Measurements from ENCODE around the gene DMAP1. TPM values are rescaled to one million over a fixed set of nuclear protein-coding genes. Genes with fewer than 3 reads are reported as not detected.

DMAP1 gene
- total RNA-seq, 1 experiment from 2014 or later: 27.8 TPM

DNA sequence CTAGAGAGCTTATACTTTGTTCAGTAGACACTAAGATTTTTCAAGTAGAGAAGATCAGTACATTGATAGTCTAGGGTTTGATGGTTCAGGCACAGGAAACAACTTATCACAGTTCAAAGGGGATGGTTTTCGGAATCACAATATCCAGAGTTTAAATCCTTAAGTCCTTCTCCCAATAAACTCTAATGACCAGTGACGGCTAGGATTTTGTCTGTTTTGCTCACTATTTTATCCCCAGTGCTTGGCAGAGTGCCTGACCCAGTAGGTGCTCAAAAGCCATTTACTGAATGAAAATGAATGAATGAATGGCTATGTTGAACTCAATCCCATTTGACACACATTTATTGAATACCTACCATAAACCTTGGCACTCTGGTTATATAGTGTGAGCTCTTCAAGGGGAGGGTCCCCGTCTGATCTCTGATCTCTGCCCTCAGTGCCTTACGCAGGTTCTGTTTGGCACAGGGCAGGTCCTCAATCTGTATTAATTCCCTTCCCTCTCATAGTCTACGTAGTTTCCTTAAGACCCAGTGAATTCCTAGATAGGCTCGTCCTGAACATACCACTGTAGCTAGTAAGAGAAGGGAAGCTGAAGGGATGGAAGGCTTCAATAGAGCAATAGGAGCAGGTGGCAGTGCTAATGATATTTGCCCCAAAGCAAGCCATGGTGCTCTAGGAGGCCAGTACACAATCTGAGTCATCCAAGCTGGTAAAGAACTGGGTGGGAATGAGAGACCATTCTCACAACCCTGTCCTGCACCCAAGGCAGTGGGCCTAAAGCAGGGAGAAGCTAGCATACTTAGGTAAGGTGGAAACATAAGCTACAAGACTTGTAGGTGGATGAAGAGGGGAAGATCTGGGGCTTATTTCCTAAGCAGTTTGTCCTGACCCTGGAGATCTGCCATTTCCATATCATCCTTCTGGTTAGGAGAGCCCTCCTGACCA is 53.4 kb downstream of the DMAP1 start:
- ATAC-seq (no peak), DNase-seq (ENCODE audit: low read depth, low spot score) (no peak)
- H4K20me1 ChIP-seq (ENCODE audit: insufficient read depth): no peaks in the 10 kb centered on the region
- H3K27me3 ChIP-seq (ENCODE audit: insufficient read depth, low read length): no peaks in the 10 kb centered on the region
- RAD21 ChIA-PET (ENCODE audit: low non-redundant PET in 1 of 2, low total read pairs in 2 of 2, uncharacterized antibody in 2 of 2, unreplicated experiment in 2 of 2): no interaction called here
- CTCF ChIA-PET: no interaction called here
- TF ChIP-seq YY1 (IDR thresholded peaks at IDR 0.05; ENCODE audit: extremely low read depth, insufficient replicate concordance, low read depth, low read length): no peak
- TF ChIP-seq ZBTB33 (IDR thresholded peaks at IDR 0.05; ENCODE audit: extremely low read depth, insufficient replicate concordance, low read length): no peak
- no peak for TF ChIP-seq SIN3A (IDR thresholded peaks at IDR 0.05; ENCODE audit: low read depth)
- TF ChIP-seq ZFX (IDR thresholded peaks at IDR 0.05): no peak
- no peak for TF ChIP-seq ATF3 (IDR thresholded peaks at IDR 0.05)
- no peak for TF ChIP-seq CEBPB (IDR thresholded peaks at IDR 0.05; ENCODE audit: low read depth)
- no peak for TF ChIP-seq POLR2AphosphoS5 (IDR thresholded peaks at IDR 0.05; ENCODE audit: low read depth, low read length)
- TF ChIP-seq POLR2A (IDR thresholded peaks at IDR 0.05; ENCODE audit: borderline replicate concordance, extremely low read depth, insufficient read depth, insufficient read length): no peak
- TF ChIP-seq TCF7L2 (IDR thresholded peaks at IDR 0.05; ENCODE audit: borderline replicate concordance, extremely low read depth, insufficient read depth, insufficient read length): no peak
- TF ChIP-seq SRF (IDR thresholded peaks at IDR 0.05; ENCODE audit: low read depth): no peak
- TF ChIP-seq JUND (IDR thresholded peaks at IDR 0.05): no peak
- TF ChIP-seq EGR1 (IDR thresholded peaks at IDR 0.05; ENCODE audit: low read depth): no peak
- no peak for TF ChIP-seq ZNF274 (IDR thresholded peaks at IDR 0.05; ENCODE audit: low read depth, low read length)
- no peak for TF ChIP-seq FOSL1 (IDR thresholded peaks at IDR 0.05; ENCODE audit: low read depth)
- no peak for TF ChIP-seq CTCF (IDR thresholded peaks at IDR 0.05 in 2 of 3, conservative IDR thresholded peaks at IDR 0.05 in 1 of 3; ENCODE audit: borderline replicate concordance in 1 of 3, insufficient read depth in 1 of 3, low read depth in 2 of 3, low read length in 2 of 3)
- TF ChIP-seq EZH2phosphoT487 (IDR thresholded peaks at IDR 0.05; ENCODE audit: borderline replicate concordance): no peak
- TF ChIP-seq MAX (IDR thresholded peaks at IDR 0.05): no peak
- H3K9me2 ChIP-seq (ENCODE audit: insufficient read depth): no peaks in the 10 kb centered on the region
- no peak overlapping the region for H3K9ac ChIP-seq (ENCODE audit: low read length)
- no peaks in the 10 kb centered on the region for H3K36me3 ChIP-seq (ENCODE audit: control insufficient read depth in 1 of 2, insufficient read depth in 2 of 2, low read length in 2 of 2)
- no peak overlapping the region for H3K4me3 ChIP-seq (replicated peaks in 1 of 2; ENCODE audit: low read depth in 1 of 2, low read length in 2 of 2)
- H3K79me2 ChIP-seq (ENCODE audit: insufficient read depth, low read length): no peaks in the 10 kb centered on the region
- H3K27ac ChIP-seq (ENCODE audit: low read depth, low read length): no peak overlapping the region
- H2AFZ ChIP-seq (ENCODE audit: low read depth, low read length, poor library complexity, severe bottlenecking): no peak overlapping the region
- H3K4me1 ChIP-seq (ENCODE audit: control insufficient read depth in 1 of 2, insufficient read depth in 2 of 2, low read length in 2 of 2): no peaks in the 10 kb centered on the region
- no TSS peak for BruUV-seq (replicated peaks)
- intact Hi-C loops (cut with micrococcal nuclease): no loop called here
- H3K9me3 ChIP-seq (ENCODE audit: control insufficient read depth in 1 of 2, insufficient read depth in 1 of 2, low read depth in 1 of 2, low read length in 2 of 2): no peaks in the 10 kb centered on the region
- no peak overlapping the region for H3K4me2 ChIP-seq (ENCODE audit: low read length)
- POLR2A ChIA-PET: no interaction called here

Measured in HCT116 (cell line).